Smooth muscle cell (in vitro differentiated cells): Measurements from ENCODE around the gene CAST. TPM values are rescaled to one million over a fixed set of nuclear protein-coding genes. Genes with fewer than 3 reads are reported as not detected.

Experiments
- DNase-seq: peaks from one replicate; lab custom pipeline; 2025; ENCODE audit not compliant: unreplicated experiment; lab: John Stamatoyannopoulos, UW
- H2AFZ ChIP-seq: fragments of 200-600 bp; sonication (generic); 2 replicates; pipeline ENCODE4 v1.6.0; 2016; ENCODE audit warnings: antibody characterized with exemption, low read depth, mild to moderate bottlenecking
- H3F3A ChIP-seq: fragments of 200-600 bp; sonication (generic); 2 replicates; pipeline ENCODE4 v1.6.0; 2017; ENCODE audit warnings: antibody characterized with exemption, low read depth
- H3K27ac ChIP-seq: fragments of 200-600 bp; sonication (generic); 2 replicates; pipeline ENCODE4 v1.5.1; 2016; ENCODE audit warnings: low read depth, mild to moderate bottlenecking
- H3K27me3 ChIP-seq: fragments of 200-600 bp; sonication (generic); 2 replicates; pipeline ENCODE4 v1.6.1; 2016; ENCODE audit warnings: low read depth, mild to moderate bottlenecking
- H3K36me3 ChIP-seq: fragments of 200-600 bp; sonication (generic); 2 replicates; pipeline ENCODE4 v1.5.1; 2016; ENCODE audit warnings: low read depth
- H3K4me1 ChIP-seq: fragments of 200-600 bp; sonication (generic); 2 replicates; pipeline ENCODE4 v1.5.1; 2016; ENCODE audit warnings: low read depth
- H3K4me2 ChIP-seq: fragments of 200-600 bp; sonication (generic); 2 replicates; pipeline ENCODE4 v1.6.0; 2016; ENCODE audit warnings: mild to moderate bottlenecking
- H3K4me3 ChIP-seq: fragments of 200-600 bp; sonication (generic); 2 replicates; pipeline ENCODE4 v1.5.1; 2016; ENCODE audit warnings: mild to moderate bottlenecking
- H3K79me2 ChIP-seq: fragments of 200-600 bp; sonication (generic); 2 replicates; pipeline ENCODE4 v1.6.0; 2016; ENCODE audit warnings: low read depth, mild to moderate bottlenecking
- H3K9ac ChIP-seq: fragments of 200-600 bp; sonication (generic); 2 replicates; pipeline ENCODE4 v1.6.0; 2016; ENCODE audit warnings: low read depth
- H3K9me3 ChIP-seq: fragments of 200-600 bp; sonication (generic); replicated peaks from 2 replicates; pipeline ENCODE4 v1.5.1; 2016; ENCODE audit warnings: low read depth
- H4K20me1 ChIP-seq: fragments of 200-600 bp; sonication (generic); 2 replicates; pipeline ENCODE4 v1.6.0; 2016; ENCODE audit warnings: low read depth
- WGBS: methylation state at CpG from one replicate; pipeline ENCODE4 v1.1.7; 2016; ENCODE audit warnings: low lambda C conversion rate; 5-methylcytosine and 5-hydroxymethylcytosine counted together
- polyA plus RNA-seq: library from polyadenylated mRNA; unstranded; fragments of >200 nt; fragmentation: Nextera tagmentation; extraction: Ambion mirVana; gene quantifications from 2 replicates; pipeline ENCODE4 v1.2.1, GENCODE V29; 2016
- total RNA-seq: library from RNA; depleted of rRNA; stranded (reverse); fragments of >200 nt; gene quantifications from 2 replicates; pipeline ENCODE4 v1.2.3, GENCODE V29; 2014
- TF ChIP-seq, protein P1 (sequence below): fragments of 200-600 bp; sonication (generic); IDR thresholded peaks from 2 replicates; pipeline ENCODE4 v1.5.1; 2017; ENCODE audit warnings: borderline replicate concordance, mild to moderate bottlenecking, antibody characterized with exemption; ENCODE audit not compliant: insufficient read depth, poor library complexity, severe bottlenecking

Gene CAST
- total and polyA plus RNA-seq, 2 experiments from 2014 or later: 76.2 to 189 TPM

- H3F3A ChIP-seq: peaks cover 7% of the 10 kb centered on the region
- 76% methylated on average over 1 of the region's 1 CpG for WGBS
- no peak for DNase-seq
- no peaks in the 10 kb centered on the region for H4K20me1 ChIP-seq
- no peak overlapping the region for H3K9ac ChIP-seq
- no peaks in the 10 kb centered on the region for H3K79me2 ChIP-seq
- no peaks in the 10 kb centered on the region for H3K9me3 ChIP-seq
- H3K27ac ChIP-seq: no peak overlapping the region
- H3K27me3 ChIP-seq: no peaks in the 10 kb centered on the region
- H3K36me3 ChIP-seq: peaks cover 31% of the 10 kb centered on the region
- no peak overlapping the region for H3K4me3 ChIP-seq
- TF ChIP-seq, protein P1, sequence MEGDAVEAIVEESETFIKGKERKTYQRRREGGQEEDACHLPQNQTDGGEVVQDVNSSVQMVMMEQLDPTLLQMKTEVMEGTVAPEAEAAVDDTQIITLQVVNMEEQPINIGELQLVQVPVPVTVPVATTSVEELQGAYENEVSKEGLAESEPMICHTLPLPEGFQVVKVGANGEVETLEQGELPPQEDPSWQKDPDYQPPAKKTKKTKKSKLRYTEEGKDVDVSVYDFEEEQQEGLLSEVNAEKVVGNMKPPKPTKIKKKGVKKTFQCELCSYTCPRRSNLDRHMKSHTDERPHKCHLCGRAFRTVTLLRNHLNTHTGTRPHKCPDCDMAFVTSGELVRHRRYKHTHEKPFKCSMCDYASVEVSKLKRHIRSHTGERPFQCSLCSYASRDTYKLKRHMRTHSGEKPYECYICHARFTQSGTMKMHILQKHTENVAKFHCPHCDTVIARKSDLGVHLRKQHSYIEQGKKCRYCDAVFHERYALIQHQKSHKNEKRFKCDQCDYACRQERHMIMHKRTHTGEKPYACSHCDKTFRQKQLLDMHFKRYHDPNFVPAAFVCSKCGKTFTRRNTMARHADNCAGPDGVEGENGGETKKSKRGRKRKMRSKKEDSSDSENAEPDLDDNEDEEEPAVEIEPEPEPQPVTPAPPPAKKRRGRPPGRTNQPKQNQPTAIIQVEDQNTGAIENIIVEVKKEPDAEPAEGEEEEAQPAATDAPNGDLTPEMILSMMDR: no peak
- H3K4me2 ChIP-seq: no peak overlapping the region
- peaks cover 12% of the 10 kb centered on the region for H3K4me1 ChIP-seq
- no peak overlapping the region for H2AFZ ChIP-seq
Measured at GRCh38 chr5:96765043-96765442, 102.9 kb downstream of the CAST start.

- 83% methylated on average over 4 of the region's 4 CpGs for WGBS
- Histone ChIP-seq H3K4me1 (peaks cover 2% of the 10 kb centered on the region), H3K36me3 (peaks cover 38% of the 10 kb centered on the region), H3K4me2 (no peak overlapping the region), H3K9me3 (no peaks in the 10 kb centered on the region), H2AFZ (no peak overlapping the region), H3K27me3 (no peaks in the 10 kb centered on the region), H3K9ac (no peak overlapping the region), H3F3A (no peaks in the 10 kb centered on the region), H3K4me3 (no peak overlapping the region), H3K79me2 (no peaks in the 10 kb centered on the region), H3K27ac (no peak overlapping the region), H4K20me1 (no peaks in the 10 kb centered on the region)
- TF ChIP-seq, protein P1: no peak
- no peak for DNase-seq
Measured at GRCh38 chr5:96768708-96769251, 106.6 kb downstream of the CAST start.

- Histone ChIP-seq H3K27ac (no peak overlapping the region), H3K4me1 (no peaks in the 10 kb centered on the region), H3K4me2 (peak overlapping the region; percentile 23), H4K20me1 (no peaks in the 10 kb centered on the region), H3K9me3 (no peaks in the 10 kb centered on the region), H3K36me3 (peaks cover 31% of the 10 kb centered on the region), H3K4me3 (no peak overlapping the region), H3K9ac (no peak overlapping the region), H3K79me2 (no peaks in the 10 kb centered on the region), H3K27me3 (no peaks in the 10 kb centered on the region), H3F3A (peaks cover 5% of the 10 kb centered on the region), H2AFZ (no peak overlapping the region)
- WGBS: 80% methylated on average over 1 of the region's 1 CpG
- no peak for DNase-seq
- TF ChIP-seq, protein P1: no peak
Measured at GRCh38 chr5:96771395-96771794, 109.2 kb downstream of the CAST start.

DNA sequence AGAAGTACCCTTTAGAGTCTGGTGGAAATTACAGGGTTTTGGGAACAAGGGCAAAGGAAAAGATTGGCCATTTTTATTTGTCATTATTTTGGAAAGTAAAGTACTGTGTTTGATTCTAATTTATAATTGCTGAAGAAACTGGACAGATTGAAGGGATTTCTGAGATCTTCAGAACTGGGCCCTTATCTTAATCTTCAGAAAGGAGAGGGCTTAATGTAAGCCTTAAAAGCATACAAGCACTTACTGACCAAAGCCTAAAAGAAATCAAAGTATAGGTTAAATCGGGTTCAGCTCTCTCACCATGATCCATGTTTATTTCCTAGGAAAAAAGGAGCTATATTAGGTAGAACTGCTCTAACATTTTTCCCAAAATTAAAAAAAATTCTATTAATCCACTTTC, 109.9 kb downstream of the CAST start:
- Histone ChIP-seq H3K27ac (no peak overlapping the region), H3K9ac (no peak overlapping the region), H3K4me1 (no peaks in the 10 kb centered on the region), H4K20me1 (no peaks in the 10 kb centered on the region), H3K4me3 (no peak overlapping the region), H3K36me3 (peaks cover 31% of the 10 kb centered on the region), H3K27me3 (no peaks in the 10 kb centered on the region), H3K79me2 (no peaks in the 10 kb centered on the region), H3K4me2 (peak overlapping the region; percentile 10), H3F3A (peaks cover 5% of the 10 kb centered on the region), H3K9me3 (no peaks in the 10 kb centered on the region), H2AFZ (no peak overlapping the region)
- 24% methylated on average over 1 of the region's 1 CpG for WGBS
- DNase-seq: no peak
- TF ChIP-seq, protein P1: no peak
